H1 (cell line): ENCODE data around the gene SAE1. TPM values are rescaled to one million over a fixed set of nuclear protein-coding genes. Genes with fewer than 3 reads are reported as not detected.

ENCODE experiments used
- CREB1 ChIP-seq: IDR thresholded peaks from 2 replicates; pipeline ENCODE4 v1.6.1; 2012; ENCODE audit warnings: inconsistent platforms
- EGR1 ChIP-seq: IDR thresholded peaks from 2 replicates; pipeline ENCODE4 v1.6.1; 2011; ENCODE audit warnings: low read depth, low read length, borderline replicate concordance
- GABPA ChIP-seq: IDR thresholded peaks from 2 replicates; pipeline ENCODE4 v1.6.1; 2011; ENCODE audit warnings: mild to moderate bottlenecking, low read length, moderate library complexity, borderline replicate concordance; ENCODE audit not compliant: insufficient read depth
- MAFK ChIP-seq: IDR thresholded peaks from 2 replicates; pipeline ENCODE4 v1.6.1; 2012; ENCODE audit warnings: low read depth, mild to moderate bottlenecking, improper control_type of control experiment, low read length
- RBBP5 ChIP-seq: IDR thresholded peaks from 2 replicates; pipeline ENCODE4 v1.7.1; 2012; ENCODE audit warnings: low read depth, mild to moderate bottlenecking, inconsistent platforms, low read length, moderate library complexity, borderline replicate concordance
- SUZ12 ChIP-seq: fragments of 200-600 bp; sonication (generic); IDR thresholded peaks from 2 replicates; pipeline ENCODE4 v1.6.1; 2012; ENCODE audit warnings: mild to moderate bottlenecking, inconsistent platforms, low read length, moderate library complexity, mixed read lengths
- TAF1 ChIP-seq: IDR thresholded peaks from 2 replicates; pipeline ENCODE4 v1.6.1; 2011; ENCODE audit warnings: mild to moderate bottlenecking, low read depth, low read length
- TEAD4 ChIP-seq: IDR thresholded peaks from 2 replicates; pipeline ENCODE4 v1.6.1; 2012; ENCODE audit warnings: low read depth, low read length, inconsistent platforms, mixed read lengths
- polyA plus RNA-seq, 7 experiments: library from polyadenylated mRNA; depleted of rRNA in 3 of 7; stranded (reverse) in 5 of 7; unstranded in 2 of 7; fragments of >200 nt in 5 of 7; fragments of 200-250 nt in 2 of 7; gene quantifications; 1 replicate in 5 of 7; 2 replicates in 1 of 7; 4 replicates in 1 of 7; pipeline versions ENCODE4 v1.2.1 to v1.2.3, GENCODE V29; 2011 to 2013; ENCODE audit warnings: missing spikeins in 2 of 7, mixed read lengths in 2 of 7
- total RNA-seq: library from RNA; stranded (reverse); fragmentation: NEBNext Ultra II Directional; extraction: Animal tissue kit (Norgen Biotek cat#: 25700); gene quantifications from 2 replicates; pipeline ENCODE4 v1.2.1, GENCODE V29; 2021

The SAE1 gene
- total and polyA plus RNA-seq, 2 of the 8 experiments (the other 6 are each of a cell fraction or from before 2014, with no cell fraction given): 213 to 268 TPM

DNA sequence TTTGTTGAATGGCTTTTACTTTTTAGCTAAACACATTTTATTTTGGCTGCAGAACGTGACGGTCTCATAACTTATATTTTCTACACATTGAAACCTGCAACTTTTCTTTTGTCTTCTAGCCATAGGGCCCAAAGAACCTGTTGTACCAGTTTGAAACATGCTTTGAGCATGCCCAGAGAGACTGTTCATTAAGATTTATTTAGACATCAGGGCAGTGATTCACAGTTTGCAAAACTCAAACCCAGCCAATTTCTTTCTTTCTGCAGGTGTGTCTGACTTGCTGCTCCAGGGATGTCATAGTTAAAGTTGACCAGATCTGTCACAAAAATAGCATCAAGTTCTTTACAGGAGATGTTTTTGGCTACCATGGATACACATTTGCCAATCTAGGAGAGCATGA, 22.0 kb downstream of the SAE1 start (continued):
- TF ChIP-seq SUZ12 (no peak), MAFK (no peak), RBBP5 (no peak), TAF1 (no peak), CREB1 (no peak), TEAD4 (no peak), EGR1 (no peak), GABPA (no peak)
